ENCODE measurements around the gene TOGARAM1.

DNA sequence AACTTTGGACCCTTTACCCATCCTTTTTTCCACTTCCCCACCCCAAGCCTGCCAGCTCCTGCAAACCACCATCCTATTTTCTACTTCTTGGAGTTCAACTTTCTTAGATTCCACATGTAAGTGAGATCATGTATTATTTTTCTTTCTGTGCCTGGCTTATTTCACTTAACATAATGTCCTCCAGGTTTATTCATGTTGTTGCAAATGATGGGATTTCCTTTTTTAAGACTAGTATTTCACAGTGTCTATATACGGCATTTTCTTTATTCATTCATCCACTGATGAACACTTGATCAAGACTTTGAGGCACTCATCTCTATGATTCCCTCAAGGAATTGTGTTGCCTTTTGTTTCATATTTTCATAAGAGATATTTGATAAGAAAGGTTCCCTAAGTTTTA lies 116.3 kb downstream of the TOGARAM1 start:
- no peak for TF ChIP-seq SMC3 (IDR thresholded peaks at IDR 0.05; ENCODE audit: low read depth, low read length)
- no peak for TF ChIP-seq MEF2A (IDR thresholded peaks at IDR 0.05; ENCODE audit: borderline replicate concordance, low read depth)
- TF ChIP-seq RAD21 (IDR thresholded peaks at IDR 0.05; ENCODE audit: low read length) = no peak
- TF ChIP-seq CTCF (IDR thresholded peaks at IDR 0.05) = no peak
- TF ChIP-seq, protein P1, sequence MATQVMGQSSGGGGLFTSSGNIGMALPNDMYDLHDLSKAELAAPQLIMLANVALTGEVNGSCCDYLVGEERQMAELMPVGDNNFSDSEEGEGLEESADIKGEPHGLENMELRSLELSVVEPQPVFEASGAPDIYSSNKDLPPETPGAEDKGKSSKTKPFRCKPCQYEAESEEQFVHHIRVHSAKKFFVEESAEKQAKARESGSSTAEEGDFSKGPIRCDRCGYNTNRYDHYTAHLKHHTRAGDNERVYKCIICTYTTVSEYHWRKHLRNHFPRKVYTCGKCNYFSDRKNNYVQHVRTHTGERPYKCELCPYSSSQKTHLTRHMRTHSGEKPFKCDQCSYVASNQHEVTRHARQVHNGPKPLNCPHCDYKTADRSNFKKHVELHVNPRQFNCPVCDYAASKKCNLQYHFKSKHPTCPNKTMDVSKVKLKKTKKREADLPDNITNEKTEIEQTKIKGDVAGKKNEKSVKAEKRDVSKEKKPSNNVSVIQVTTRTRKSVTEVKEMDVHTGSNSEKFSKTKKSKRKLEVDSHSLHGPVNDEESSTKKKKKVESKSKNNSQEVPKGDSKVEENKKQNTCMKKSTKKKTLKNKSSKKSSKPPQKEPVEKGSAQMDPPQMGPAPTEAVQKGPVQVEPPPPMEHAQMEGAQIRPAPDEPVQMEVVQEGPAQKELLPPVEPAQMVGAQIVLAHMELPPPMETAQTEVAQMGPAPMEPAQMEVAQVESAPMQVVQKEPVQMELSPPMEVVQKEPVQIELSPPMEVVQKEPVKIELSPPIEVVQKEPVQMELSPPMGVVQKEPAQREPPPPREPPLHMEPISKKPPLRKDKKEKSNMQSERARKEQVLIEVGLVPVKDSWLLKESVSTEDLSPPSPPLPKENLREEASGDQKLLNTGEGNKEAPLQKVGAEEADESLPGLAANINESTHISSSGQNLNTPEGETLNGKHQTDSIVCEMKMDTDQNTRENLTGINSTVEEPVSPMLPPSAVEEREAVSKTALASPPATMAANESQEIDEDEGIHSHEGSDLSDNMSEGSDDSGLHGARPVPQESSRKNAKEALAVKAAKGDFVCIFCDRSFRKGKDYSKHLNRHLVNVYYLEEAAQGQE (IDR thresholded peaks at IDR 0.05; ENCODE audit: low read depth, low read length) = no peak
- TF ChIP-seq FOXM1 (IDR thresholded peaks at IDR 0.05; ENCODE audit: low read depth) = no peak
- no peak for TF ChIP-seq JUND (IDR thresholded peaks at IDR 0.05)
- TF ChIP-seq TAF1 (IDR thresholded peaks at IDR 0.05; ENCODE audit: borderline replicate concordance, low read depth, low read length) = no peak
- no peak for TF ChIP-seq USF1 (IDR thresholded peaks at IDR 0.05; ENCODE audit: borderline replicate concordance, low read depth)
- TF ChIP-seq GATA2 (CRISPR knock-in tag; IDR thresholded peaks at IDR 0.05) = no peak
- no peak for TF ChIP-seq POLR2AphosphoS5 (IDR thresholded peaks at IDR 0.05; ENCODE audit: low read depth, low read length)
- TF ChIP-seq EP300 (IDR thresholded peaks at IDR 0.05; ENCODE audit: borderline replicate concordance in 1 of 2, low read depth in 1 of 2, low read length in 1 of 2) = no peak
- TF ChIP-seq, protein P2, sequence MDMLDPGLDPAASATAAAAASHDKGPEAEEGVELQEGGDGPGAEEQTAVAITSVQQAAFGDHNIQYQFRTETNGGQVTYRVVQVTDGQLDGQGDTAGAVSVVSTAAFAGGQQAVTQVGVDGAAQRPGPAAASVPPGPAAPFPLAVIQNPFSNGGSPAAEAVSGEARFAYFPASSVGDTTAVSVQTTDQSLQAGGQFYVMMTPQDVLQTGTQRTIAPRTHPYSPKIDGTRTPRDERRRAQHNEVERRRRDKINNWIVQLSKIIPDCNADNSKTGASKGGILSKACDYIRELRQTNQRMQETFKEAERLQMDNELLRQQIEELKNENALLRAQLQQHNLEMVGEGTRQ (IDR thresholded peaks at IDR 0.05; ENCODE audit: borderline replicate concordance, low read depth, low read length) = no peak
- TF ChIP-seq GABPA (IDR thresholded peaks at IDR 0.05; ENCODE audit: low read depth) = no peak
